ENCODE results near the gene COP1.

COP1 gene

GRCh38 chr1:176142973-176143372, 64.1 kb downstream of the COP1 start:
- H2BK5ac ChIP-seq (ENCODE audit: low read depth, low read length, poor library complexity), result no peak overlapping the region
- H3K4me1 ChIP-seq (ENCODE audit: control insufficient read depth in 1 of 2, insufficient read depth in 2 of 2, low read length in 2 of 2), result no peaks in the 10 kb centered on the region
- no peak overlapping the region for H2BK120ac ChIP-seq (ENCODE audit: insufficient read depth, low read length, poor library complexity)
- H3K4ac ChIP-seq (ENCODE audit: low read depth, low read length), result no peak overlapping the region
- H3K4me2 ChIP-seq (ENCODE audit: low read length), result no peak overlapping the region
- H4K91ac ChIP-seq (ENCODE audit: low read depth, low read length), result no peak overlapping the region
- no peaks in the 10 kb centered on the region for H3K27me3 ChIP-seq (ENCODE audit: insufficient read depth, low read length)
- no peak overlapping the region for H3K9ac ChIP-seq (ENCODE audit: low read length)
- H3K36me3 ChIP-seq (ENCODE audit: control insufficient read depth in 1 of 2, insufficient read depth in 2 of 2, low read length in 2 of 2), result no peaks in the 10 kb centered on the region
- H3K9me3 ChIP-seq (ENCODE audit: insufficient read depth, low read depth, low read length), result no peaks in the 10 kb centered on the region
- no peaks in the 10 kb centered on the region for H3K79me1 ChIP-seq (ENCODE audit: low read length)
- no CpG with 5 or more reads among the region's 3 CpGs for WGBS (ENCODE audit: extremely low coverage, insufficient coverage, insufficient read length)
- no peak overlapping the region for H3K23ac ChIP-seq (ENCODE audit: low read length)
- H3K4me3 ChIP-seq (ENCODE audit: low read depth, low read length), result no peak overlapping the region
- H2AFZ ChIP-seq (ENCODE audit: insufficient read depth, low read length, poor library complexity), result no peak overlapping the region
- H2BK12ac ChIP-seq (ENCODE audit: low read length), result no peak overlapping the region
- no peak overlapping the region for H4K12ac ChIP-seq (ENCODE audit: low read depth, low read length)
- H4K8ac ChIP-seq (ENCODE audit: low read depth, low read length), result no peak overlapping the region
- no peak overlapping the region for H3K27ac ChIP-seq (ENCODE audit: low read depth, low read length)
- no peak overlapping the region for H3K18ac ChIP-seq (ENCODE audit: low read length)
- no peak for DNase-seq
- no peaks in the 10 kb centered on the region for H3K79me2 ChIP-seq (ENCODE audit: control insufficient read depth, insufficient read depth, low read length, poor library complexity)
- no peak overlapping the region for H3K14ac ChIP-seq (ENCODE audit: low read length)
- H2AK5ac ChIP-seq (ENCODE audit: low read length), result no peak overlapping the region

- Histone ChIP-seq H2BK120ac (ENCODE audit: insufficient read depth, low read length, poor library complexity) (no peak overlapping the region), H2BK12ac (ENCODE audit: low read length) (no peak overlapping the region), H4K91ac (ENCODE audit: low read depth, low read length) (no peak overlapping the region), H3K79me2 (ENCODE audit: control insufficient read depth, insufficient read depth, low read length, poor library complexity) (no peaks in the 10 kb centered on the region), H3K14ac (ENCODE audit: low read length) (no peak overlapping the region), H3K9me3 (ENCODE audit: insufficient read depth, low read depth, low read length) (no peaks in the 10 kb centered on the region), H3K27ac (ENCODE audit: low read depth, low read length) (no peak overlapping the region), H4K8ac (ENCODE audit: low read depth, low read length) (no peak overlapping the region), H3K4me3 (ENCODE audit: low read depth, low read length) (no peak overlapping the region), H3K4ac (ENCODE audit: low read depth, low read length) (peak overlapping the region; percentile 36), H3K23ac (ENCODE audit: low read length) (no peak overlapping the region), H2AK5ac (ENCODE audit: low read length) (no peak overlapping the region), H3K36me3 (ENCODE audit: control insufficient read depth in 1 of 2, insufficient read depth in 2 of 2, low read length in 2 of 2) (no peaks in the 10 kb centered on the region), H2AFZ (ENCODE audit: insufficient read depth, low read length, poor library complexity) (no peak overlapping the region), H3K4me1 (ENCODE audit: control insufficient read depth in 1 of 2, insufficient read depth in 2 of 2, low read length in 2 of 2) (no peaks in the 10 kb centered on the region), H2BK5ac (ENCODE audit: low read depth, low read length, poor library complexity) (no peak overlapping the region), H3K4me2 (ENCODE audit: low read length) (no peak overlapping the region), H3K79me1 (ENCODE audit: low read length) (no peaks in the 10 kb centered on the region), H3K27me3 (ENCODE audit: insufficient read depth, low read length) (no peaks in the 10 kb centered on the region), H3K9ac (ENCODE audit: low read length) (no peak overlapping the region), H4K12ac (ENCODE audit: low read depth, low read length) (no peak overlapping the region), H3K18ac (ENCODE audit: low read length) (no peak overlapping the region)
- WGBS (ENCODE audit: extremely low coverage, insufficient coverage, insufficient read length), result no CpG with 5 or more reads among the region's 1 CpG
- DNase-seq, result no peak
Observed at GRCh38 chr1:176141449-176141848, 65.6 kb downstream of the COP1 start.

GRCh38 chr1:176136891-176137290, 70.2 kb downstream of the COP1 start:
- Histone ChIP-seq H3K4me1 (ENCODE audit: control insufficient read depth in 1 of 2, insufficient read depth in 2 of 2, low read length in 2 of 2) (no peaks in the 10 kb centered on the region), H3K27ac (ENCODE audit: low read depth, low read length) (no peak overlapping the region), H2BK120ac (ENCODE audit: insufficient read depth, low read length, poor library complexity) (no peak overlapping the region), H4K12ac (ENCODE audit: low read depth, low read length) (no peak overlapping the region), H4K91ac (ENCODE audit: low read depth, low read length) (no peak overlapping the region), H3K14ac (ENCODE audit: low read length) (no peak overlapping the region), H3K9me3 (ENCODE audit: insufficient read depth, low read depth, low read length) (no peaks in the 10 kb centered on the region), H2BK12ac (ENCODE audit: low read length) (no peak overlapping the region), H3K79me1 (ENCODE audit: low read length) (no peaks in the 10 kb centered on the region), H3K36me3 (ENCODE audit: control insufficient read depth in 1 of 2, insufficient read depth in 2 of 2, low read length in 2 of 2) (no peaks in the 10 kb centered on the region), H3K18ac (ENCODE audit: low read length) (no peak overlapping the region), H3K27me3 (ENCODE audit: insufficient read depth, low read length) (no peaks in the 10 kb centered on the region), H2BK5ac (ENCODE audit: low read depth, low read length, poor library complexity) (no peak overlapping the region), H2AK5ac (ENCODE audit: low read length) (no peak overlapping the region), H3K4me2 (ENCODE audit: low read length) (no peak overlapping the region), H2AFZ (ENCODE audit: insufficient read depth, low read length, poor library complexity) (no peak overlapping the region), H3K23ac (ENCODE audit: low read length) (no peak overlapping the region), H3K79me2 (ENCODE audit: control insufficient read depth, insufficient read depth, low read length, poor library complexity) (no peaks in the 10 kb centered on the region), H4K8ac (ENCODE audit: low read depth, low read length) (no peak overlapping the region), H3K9ac (ENCODE audit: low read length) (no peak overlapping the region), H3K4ac (ENCODE audit: low read depth, low read length) (no peak overlapping the region), H3K4me3 (ENCODE audit: low read depth, low read length) (no peak overlapping the region)
- no CpG with 5 or more reads among the region's 3 CpGs for WGBS (ENCODE audit: extremely low coverage, insufficient coverage, insufficient read length)
- DNase-seq, result no peak

GRCh38 chr1:176134666-176135065, 72.4 kb downstream of the COP1 start:
- Histone ChIP-seq H2AK5ac (ENCODE audit: low read length) (no peak overlapping the region), H2BK120ac (ENCODE audit: insufficient read depth, low read length, poor library complexity) (no peak overlapping the region), H3K9ac (ENCODE audit: low read length) (no peak overlapping the region), H2BK5ac (ENCODE audit: low read depth, low read length, poor library complexity) (no peak overlapping the region), H3K14ac (ENCODE audit: low read length) (no peak overlapping the region), H3K27ac (ENCODE audit: low read depth, low read length) (no peak overlapping the region), H4K91ac (ENCODE audit: low read depth, low read length) (no peak overlapping the region), H2AFZ (ENCODE audit: insufficient read depth, low read length, poor library complexity) (no peak overlapping the region), H3K18ac (ENCODE audit: low read length) (no peak overlapping the region), H3K4me3 (ENCODE audit: low read depth, low read length) (no peak overlapping the region), H3K36me3 (ENCODE audit: control insufficient read depth in 1 of 2, insufficient read depth in 2 of 2, low read length in 2 of 2) (no peaks in the 10 kb centered on the region), H3K27me3 (ENCODE audit: insufficient read depth, low read length) (no peaks in the 10 kb centered on the region), H3K79me1 (ENCODE audit: low read length) (no peaks in the 10 kb centered on the region), H3K4ac (ENCODE audit: low read depth, low read length) (no peak overlapping the region), H3K23ac (ENCODE audit: low read length) (no peak overlapping the region), H3K4me1 (ENCODE audit: control insufficient read depth in 1 of 2, insufficient read depth in 2 of 2, low read length in 2 of 2) (no peaks in the 10 kb centered on the region), H3K4me2 (ENCODE audit: low read length) (no peak overlapping the region), H4K12ac (ENCODE audit: low read depth, low read length) (no peak overlapping the region), H3K79me2 (ENCODE audit: control insufficient read depth, insufficient read depth, low read length, poor library complexity) (no peaks in the 10 kb centered on the region), H3K9me3 (ENCODE audit: insufficient read depth, low read depth, low read length) (no peaks in the 10 kb centered on the region), H4K8ac (ENCODE audit: low read depth, low read length) (no peak overlapping the region), H2BK12ac (ENCODE audit: low read length) (no peak overlapping the region)
- WGBS (ENCODE audit: extremely low coverage, insufficient coverage, insufficient read length), result no CpG with 5 or more reads among the region's 2 CpGs
- DNase-seq, result no peak

All from trophoblast cell (in vitro differentiated cells and primary cell).